Gastrocnemius medialis (tissue), 4 donors: ENCODE data around the gene EGLN1. TPM values are rescaled to one million over a fixed set of nuclear protein-coding genes. Genes with fewer than 3 reads are reported as not detected.

Experiments used
- ATAC-seq, 2 donors: fragments of 150-250 bp; one replicate each; pipeline ENCODE4 v1.9.1; 2016
- DNase-seq, 2 donors: peaks; one replicate each; pipeline ENCODE4 v3.0.0-alpha.2; 2019
- H3K27ac ChIP-seq, 4 donors: fragments of 200-600 bp; sonication (generic); 1 replicate in 1 of 4; 2 replicates in 3 of 4; pipeline ENCODE4 v1.5.1; 2016 to 2018; ENCODE audit warnings: mild to moderate bottlenecking in 2 of 4, moderate library complexity in 1 of 4
- H3K27me3 ChIP-seq, 3 donors: fragments of 200-600 bp; sonication (generic) in 2 of 3; 1 replicate in 1 of 3; 2 replicates in 2 of 3; pipeline versions ENCODE4 v1.5.1 to v1.6.0; 2016 to 2019; ENCODE audit warnings: mild to moderate bottlenecking in 1 of 3, moderate library complexity in 1 of 3
- H3K36me3 ChIP-seq, 2 donors: fragments of 200-600 bp; sonication (generic) in 1 of 2; one replicate each; pipeline ENCODE4 v1.5.1; 2017 to 2018
- H3K4me1 ChIP-seq, 2 donors: fragments of 200-600 bp; sonication (generic) in 1 of 2; one replicate each; pipeline ENCODE4 v1.5.1; 2016 to 2017; ENCODE audit warnings: mild to moderate bottlenecking in 2 of 2
- H3K4me3 ChIP-seq, 4 donors: fragments of 200-600 bp; sonication (generic) in 3 of 4; 1 replicate in 1 of 4; 2 replicates in 3 of 4; pipeline ENCODE4 v1.5.1; 2016 to 2019; ENCODE audit warnings: mild to moderate bottlenecking in 2 of 4
- H3K9me3 ChIP-seq, 3 donors: fragments of 200-600 bp; sonication (generic) in 2 of 3; 1 replicate in 1 of 3; 2 replicates in 2 of 3; pipeline ENCODE4 v1.5.1; 2016 to 2019
- POLR2A ChIP-seq, 2 donors: fragments of 450-650 bp; IDR thresholded peaks; one replicate each; pipeline ENCODE4 v1.6.1; 2017; ENCODE audit warnings: antibody characterized with exemption in 2 of 2, mild to moderate bottlenecking in 2 of 2, moderate library complexity in 2 of 2
- in situ Hi-C, 4 donors: fragments of 200-750 bp; cut with MboI; loops; one replicate each; pipeline versions ENCODE4 v1.15.0 to v1.8.0; 2017; ENCODE audit warnings: low sequenced_read_pairs in 4 of 4
- intact Hi-C: fragments of 100-400 bp; cut with DNase I; formaldehyde crosslinking; loops from one replicate; pipeline ENCODE4 v1.15.1; 2023; ENCODE audit warnings: low total_unique reads
- total RNA-seq, 4 donors: library from RNA; depleted of rRNA; stranded (reverse); fragments of >200 nt; gene quantifications; one replicate each; pipeline versions ENCODE4 v1.1.0 to v1.2.3, GENCODE V29; 2016
- TF ChIP-seq, protein P1 (sequence below), 5 experiments: fragments of 450-650 bp in 3 of 5; fragments of 200-600 bp in 2 of 5; sonication (generic) in 2 of 5; IDR thresholded peaks in 4 of 5; conservative IDR thresholded peaks in 1 of 5; 1 replicate in 4 of 5; 2 replicates in 1 of 5; pipeline ENCODE4 v1.5.1; 2016 to 2019; ENCODE audit warnings: antibody characterized with exemption in 5 of 5, mild to moderate bottlenecking in 3 of 5, moderate library complexity in 3 of 5

Gene EGLN1
- total RNA-seq, 4 donors from 2014 or later = 500 to 862 (median 706) TPM

DNA sequence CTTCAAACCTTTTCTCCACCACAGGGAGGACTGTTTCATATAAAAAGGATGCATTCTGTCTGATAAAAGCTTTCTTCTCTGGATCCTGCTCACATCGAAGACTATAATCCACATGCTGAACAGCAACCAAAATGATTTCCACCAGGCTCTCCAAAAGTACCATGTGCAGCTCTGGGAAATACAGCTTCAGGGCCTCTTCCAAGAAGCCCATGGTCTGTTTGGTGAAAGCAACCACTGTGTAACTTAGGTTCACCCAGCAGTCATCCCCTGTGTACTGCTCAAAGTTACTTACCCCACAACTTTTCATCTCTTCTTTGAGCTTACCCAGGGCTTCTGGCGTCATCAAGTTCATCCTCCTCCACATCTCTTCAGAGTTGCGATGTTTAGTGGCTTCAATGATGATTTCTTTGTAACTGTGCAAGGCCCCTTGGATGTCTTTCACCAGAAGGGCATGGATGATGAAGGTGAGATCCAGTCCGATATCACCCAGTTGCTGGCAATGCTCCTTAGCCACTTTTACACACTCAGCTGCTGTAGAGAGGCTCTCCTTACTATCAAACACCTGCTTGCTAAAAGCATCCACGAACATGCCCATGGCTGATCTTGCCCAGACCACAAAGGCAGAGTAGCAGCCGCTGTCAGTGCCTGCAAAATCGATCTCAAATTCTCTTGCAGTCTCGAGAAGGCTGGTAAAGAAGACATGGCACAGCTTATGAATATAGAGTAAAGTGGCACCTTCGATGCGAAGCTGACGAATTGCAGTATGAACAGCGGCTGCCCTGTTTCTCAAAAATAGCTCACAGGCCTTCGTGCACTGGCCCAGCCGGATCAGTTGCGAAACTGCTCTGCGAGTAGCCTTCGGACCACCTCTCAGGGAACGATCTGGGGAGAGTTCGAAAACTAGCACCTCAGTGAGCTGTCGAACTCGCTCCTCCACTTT, 86.2 kb downstream of the EGLN1 start:
- Histone ChIP-seq H3K27ac (peak overlapping the region; percentile 88 to 92 (median 90)), H3K4me1 (peaks cover 44 to 49% of the 10 kb centered on the region in 2 donors), H3K4me3 (peak overlapping the region; percentile 75 to 91 (median 77)), H3K36me3 (no peaks in the 10 kb centered on the region), H3K27me3 (no peaks in the 10 kb centered on the region), H3K9me3 (no peaks in the 10 kb centered on the region)
- in situ Hi-C loops = loop anchor here in 1 of 4 donors (10.0 kb wide), 1 partner anchor 91 kb away; the partner anchor contains the start of gene GNPAT
- DNase-seq (no peak), ATAC-seq (peak in 1 of 2 donors; percentile 3)
- intact Hi-C loops = loop anchor here (1.0 to 5.0 kb wide), 4 partner anchors 58 to 256 kb away; partner anchors contain the start of gene GNPAT
- no peak for TF ChIP-seq POLR2A (IDR thresholded peaks at IDR 0.05)
- TF ChIP-seq, protein P1, sequence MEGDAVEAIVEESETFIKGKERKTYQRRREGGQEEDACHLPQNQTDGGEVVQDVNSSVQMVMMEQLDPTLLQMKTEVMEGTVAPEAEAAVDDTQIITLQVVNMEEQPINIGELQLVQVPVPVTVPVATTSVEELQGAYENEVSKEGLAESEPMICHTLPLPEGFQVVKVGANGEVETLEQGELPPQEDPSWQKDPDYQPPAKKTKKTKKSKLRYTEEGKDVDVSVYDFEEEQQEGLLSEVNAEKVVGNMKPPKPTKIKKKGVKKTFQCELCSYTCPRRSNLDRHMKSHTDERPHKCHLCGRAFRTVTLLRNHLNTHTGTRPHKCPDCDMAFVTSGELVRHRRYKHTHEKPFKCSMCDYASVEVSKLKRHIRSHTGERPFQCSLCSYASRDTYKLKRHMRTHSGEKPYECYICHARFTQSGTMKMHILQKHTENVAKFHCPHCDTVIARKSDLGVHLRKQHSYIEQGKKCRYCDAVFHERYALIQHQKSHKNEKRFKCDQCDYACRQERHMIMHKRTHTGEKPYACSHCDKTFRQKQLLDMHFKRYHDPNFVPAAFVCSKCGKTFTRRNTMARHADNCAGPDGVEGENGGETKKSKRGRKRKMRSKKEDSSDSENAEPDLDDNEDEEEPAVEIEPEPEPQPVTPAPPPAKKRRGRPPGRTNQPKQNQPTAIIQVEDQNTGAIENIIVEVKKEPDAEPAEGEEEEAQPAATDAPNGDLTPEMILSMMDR (IDR thresholded peaks at IDR 0.05 in 4 of 5, conservative IDR thresholded peaks at IDR 0.05 in 1 of 5) = no peak

DNA sequence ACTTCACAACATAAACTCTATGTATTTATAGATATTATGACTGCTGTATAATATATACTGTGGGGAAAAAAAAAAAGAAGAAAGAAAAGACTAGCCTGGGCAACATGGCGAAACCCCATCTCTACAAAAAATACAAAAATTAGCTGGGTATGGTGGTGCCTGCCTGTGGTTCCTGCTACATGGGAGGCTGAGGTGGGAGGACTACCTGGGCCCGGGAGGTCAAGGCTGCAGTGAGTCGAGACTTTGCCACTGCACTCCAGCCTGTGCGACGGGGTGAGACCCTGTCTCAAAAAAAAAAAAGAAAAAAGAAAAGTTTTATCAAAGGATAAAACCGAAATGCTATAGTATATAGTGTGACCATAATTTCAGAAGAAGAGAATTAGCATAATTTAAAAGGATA, 87.1 kb downstream of the EGLN1 start:
- in situ Hi-C loops = loop anchor here in 1 of 4 donors (10.0 kb wide), 1 partner anchor 90 kb away; the partner anchor contains the start of gene GNPAT
- Histone ChIP-seq H3K27me3 (no peaks in the 10 kb centered on the region), H3K27ac (peak overlapping the region; percentile 88 to 92 (median 90)), H3K4me3 (peak overlapping the region; percentile 75 to 91 (median 77)), H3K4me1 (peaks cover 44 to 48% of the 10 kb centered on the region in 2 donors), H3K36me3 (no peaks in the 10 kb centered on the region), H3K9me3 (no peaks in the 10 kb centered on the region)
- intact Hi-C loops = loop anchor here (5.0 kb wide), 1 partner anchor 257 kb away; no protein-coding TSS in a partner anchor
- no peak for TF ChIP-seq POLR2A (IDR thresholded peaks at IDR 0.05)
- TF ChIP-seq, protein P1 (IDR thresholded peaks at IDR 0.05 in 4 of 5, conservative IDR thresholded peaks at IDR 0.05 in 1 of 5) = no peak
- ATAC-seq = no peak
- DNase-seq = no peak

DNA sequence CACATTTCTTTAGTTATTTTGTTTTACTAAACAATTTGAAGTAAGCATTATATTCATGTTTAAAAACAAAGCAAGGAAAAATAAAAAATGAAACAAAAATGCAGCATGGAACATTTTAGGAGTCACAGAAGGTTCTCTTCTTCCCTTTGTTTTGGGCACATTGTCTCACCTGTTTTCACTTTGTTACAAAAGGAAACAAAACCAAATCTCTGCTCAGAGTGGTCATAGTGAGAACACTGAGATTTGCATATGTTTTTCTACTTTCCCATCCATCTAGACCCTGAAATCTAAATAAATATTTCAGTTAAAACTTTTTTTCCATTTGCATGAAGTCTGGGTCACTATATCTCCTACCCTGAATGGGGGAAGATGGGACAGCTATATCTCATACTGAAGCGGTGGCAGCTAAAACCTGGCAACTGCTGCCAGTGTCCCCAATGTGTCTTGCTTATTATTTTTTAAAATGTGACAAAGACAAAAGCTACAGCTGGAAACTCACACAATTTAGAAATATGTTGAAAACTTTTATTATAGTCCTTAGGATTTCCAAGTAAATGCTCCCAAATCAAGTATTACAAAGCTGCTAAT, 87.9 kb downstream of the EGLN1 start:
- TF ChIP-seq, protein P1 (IDR thresholded peaks at IDR 0.05 in 4 of 5, conservative IDR thresholded peaks at IDR 0.05 in 1 of 5) = no peak
- TF ChIP-seq POLR2A (IDR thresholded peaks at IDR 0.05) = no peak
- H3K4me3 ChIP-seq = peak overlapping the region; percentile 75 to 91 (median 77)
- peaks cover 40 to 41% of the 10 kb centered on the region in 2 donors for H3K4me1 ChIP-seq
- ATAC-seq = no peak
- DNase-seq = no peak
- H3K9me3 ChIP-seq = no peaks in the 10 kb centered on the region
- in situ Hi-C loops (loop anchor here in 1 of 4 donors (10.0 kb wide), 1 partner anchor 89 kb away; the partner anchor contains the start of gene GNPAT), intact Hi-C loops (no loop called here)
- peak overlapping the region; percentile 88 to 92 (median 90) for H3K27ac ChIP-seq
- no peaks in the 10 kb centered on the region for H3K36me3 ChIP-seq
- H3K27me3 ChIP-seq = no peaks in the 10 kb centered on the region

DNA sequence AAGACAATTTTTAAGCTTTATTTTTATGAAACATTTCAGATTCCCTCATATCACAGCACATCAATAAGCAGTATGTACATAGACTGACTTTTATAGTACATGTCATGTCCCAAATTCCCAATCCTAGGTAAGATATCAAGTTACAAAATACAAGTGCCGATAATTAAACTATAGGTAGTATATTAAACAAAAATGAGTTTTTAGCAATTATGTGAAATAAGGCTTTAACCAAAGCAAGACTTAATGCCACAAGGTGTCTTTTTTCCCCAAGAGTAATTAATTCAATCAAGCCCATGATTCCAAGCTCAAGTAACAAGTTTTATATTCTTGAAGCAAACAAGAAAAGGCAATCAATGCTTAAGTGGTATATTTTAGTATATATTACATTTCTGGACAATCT, 89.3 kb downstream of the EGLN1 start:
- Histone ChIP-seq H3K9me3 (no peaks in the 10 kb centered on the region), H3K27ac (peak overlapping the region; percentile 30 to 92 (median 90)), H3K4me3 (peak overlapping the region; percentile 75 to 91 (median 77)), H3K36me3 (no peaks in the 10 kb centered on the region), H3K4me1 (peaks cover 35 to 36% of the 10 kb centered on the region in 2 donors), H3K27me3 (no peaks in the 10 kb centered on the region)
- intact Hi-C loops (no loop called here), in situ Hi-C loops (loop anchor here in 1 of 4 donors (10.0 kb wide), 1 partner anchor 88 kb away; the partner anchor contains the start of gene GNPAT)
- TF ChIP-seq, protein P1 (IDR thresholded peaks at IDR 0.05 in 4 of 5, conservative IDR thresholded peaks at IDR 0.05 in 1 of 5) = no peak
- TF ChIP-seq POLR2A (IDR thresholded peaks at IDR 0.05) = no peak
- no peak for DNase-seq
- ATAC-seq = no peak
